ENCODE data around the gene PPHLN1.

PPHLN1 gene

DNA sequence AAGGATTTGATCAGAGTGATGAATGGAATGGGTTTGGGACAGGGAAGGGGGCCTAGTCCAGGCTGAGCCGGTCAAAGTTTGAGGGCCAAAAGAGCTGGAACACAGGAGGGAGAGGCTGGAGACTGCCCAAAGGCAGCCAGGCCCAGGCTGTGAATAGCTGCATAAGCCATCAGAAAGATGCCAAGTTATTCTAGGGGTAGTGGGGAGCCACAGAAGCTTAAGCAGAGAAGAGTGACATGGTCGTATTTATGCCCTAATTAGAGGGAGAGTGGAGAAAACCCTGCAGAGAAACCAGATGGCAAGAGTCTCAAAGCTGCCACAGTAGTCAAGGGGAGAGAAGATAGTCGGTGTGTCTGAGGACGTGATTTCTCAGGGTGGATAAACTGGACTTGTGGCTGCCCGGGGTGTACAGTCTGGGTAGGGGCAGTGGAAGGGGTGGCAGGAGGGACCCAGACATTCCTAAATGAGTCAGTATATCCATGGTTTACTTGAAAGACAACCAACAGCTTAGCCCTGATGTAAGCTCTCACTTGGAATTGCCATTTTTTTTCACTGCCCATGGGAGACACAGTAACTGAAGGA lies 164.4 kb downstream of the PPHLN1 start:
- DNase-seq = no peak

Measured in NCI-H1092 treated with DMSO at 0.1 percent for 48 hours (cell line).